D721Med (cell line): ENCODE data around the gene CSRNP3.

Source experiments
- DNase-seq: peaks from one replicate; pipeline ENCODE4 v3.0.0; 2011; ENCODE audit warnings: low spot score; ENCODE audit not compliant: insufficient read length
- FAIRE-seq: peaks from 2 replicates; lab custom pipeline; 2011; peaks lifted over from hg19 to GRCh38; lab: Jason Lieb, UNC
- TF ChIP-seq, protein P1 (sequence below): IDR thresholded peaks from 2 replicates; pipeline ENCODE4 v1.5.1; 2012; ENCODE audit warnings: mild to moderate bottlenecking, control low read depth; ENCODE audit not compliant: insufficient read depth; ENCODE audit errors: missing control alignments

The CSRNP3 gene

DNA sequence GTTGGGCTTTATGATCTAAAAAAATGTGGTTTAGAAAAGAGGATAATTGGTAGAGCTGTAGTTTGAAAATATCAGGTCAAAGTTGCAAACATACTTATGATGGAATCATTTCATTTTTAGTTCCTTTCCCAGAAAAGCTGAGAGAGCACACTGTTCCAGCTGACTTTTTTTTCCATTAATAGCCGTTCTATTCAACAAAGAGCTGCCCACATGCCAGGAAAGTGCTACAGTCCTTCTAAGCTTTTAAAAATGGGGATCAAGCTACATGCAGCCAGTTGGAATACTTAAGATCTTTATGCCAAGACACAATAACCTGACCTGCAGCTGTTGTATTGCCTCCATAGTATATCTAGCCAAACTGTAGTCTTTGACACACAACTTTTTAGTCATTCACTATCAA lies 213.0 kb downstream of the CSRNP3 start:
- FAIRE-seq (peak; percentile 32), DNase-seq (no peak)
- TF ChIP-seq, protein P1, sequence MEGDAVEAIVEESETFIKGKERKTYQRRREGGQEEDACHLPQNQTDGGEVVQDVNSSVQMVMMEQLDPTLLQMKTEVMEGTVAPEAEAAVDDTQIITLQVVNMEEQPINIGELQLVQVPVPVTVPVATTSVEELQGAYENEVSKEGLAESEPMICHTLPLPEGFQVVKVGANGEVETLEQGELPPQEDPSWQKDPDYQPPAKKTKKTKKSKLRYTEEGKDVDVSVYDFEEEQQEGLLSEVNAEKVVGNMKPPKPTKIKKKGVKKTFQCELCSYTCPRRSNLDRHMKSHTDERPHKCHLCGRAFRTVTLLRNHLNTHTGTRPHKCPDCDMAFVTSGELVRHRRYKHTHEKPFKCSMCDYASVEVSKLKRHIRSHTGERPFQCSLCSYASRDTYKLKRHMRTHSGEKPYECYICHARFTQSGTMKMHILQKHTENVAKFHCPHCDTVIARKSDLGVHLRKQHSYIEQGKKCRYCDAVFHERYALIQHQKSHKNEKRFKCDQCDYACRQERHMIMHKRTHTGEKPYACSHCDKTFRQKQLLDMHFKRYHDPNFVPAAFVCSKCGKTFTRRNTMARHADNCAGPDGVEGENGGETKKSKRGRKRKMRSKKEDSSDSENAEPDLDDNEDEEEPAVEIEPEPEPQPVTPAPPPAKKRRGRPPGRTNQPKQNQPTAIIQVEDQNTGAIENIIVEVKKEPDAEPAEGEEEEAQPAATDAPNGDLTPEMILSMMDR = no peak

DNA sequence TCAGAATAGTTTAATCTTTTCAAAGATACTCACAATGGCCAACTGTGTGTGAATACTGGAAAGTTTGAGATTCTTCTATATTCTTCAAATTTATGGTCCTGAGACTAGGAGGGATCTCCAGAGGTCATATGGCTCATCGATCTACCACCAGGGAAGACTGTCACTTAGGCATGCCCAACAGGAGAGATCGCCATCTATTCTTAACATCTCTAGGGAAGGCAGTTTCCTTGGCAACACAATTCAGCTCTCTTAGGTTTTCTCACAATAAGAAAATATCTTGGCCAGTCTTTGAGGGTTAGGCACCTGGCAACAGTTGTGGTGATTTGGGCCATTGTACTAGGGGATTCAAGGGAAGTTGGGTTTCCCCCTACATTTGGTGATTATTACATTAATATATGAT lies 217.3 kb downstream of the CSRNP3 start:
- TF ChIP-seq, protein P1 = no peak
- FAIRE-seq (no peak), DNase-seq (no peak)

DNA sequence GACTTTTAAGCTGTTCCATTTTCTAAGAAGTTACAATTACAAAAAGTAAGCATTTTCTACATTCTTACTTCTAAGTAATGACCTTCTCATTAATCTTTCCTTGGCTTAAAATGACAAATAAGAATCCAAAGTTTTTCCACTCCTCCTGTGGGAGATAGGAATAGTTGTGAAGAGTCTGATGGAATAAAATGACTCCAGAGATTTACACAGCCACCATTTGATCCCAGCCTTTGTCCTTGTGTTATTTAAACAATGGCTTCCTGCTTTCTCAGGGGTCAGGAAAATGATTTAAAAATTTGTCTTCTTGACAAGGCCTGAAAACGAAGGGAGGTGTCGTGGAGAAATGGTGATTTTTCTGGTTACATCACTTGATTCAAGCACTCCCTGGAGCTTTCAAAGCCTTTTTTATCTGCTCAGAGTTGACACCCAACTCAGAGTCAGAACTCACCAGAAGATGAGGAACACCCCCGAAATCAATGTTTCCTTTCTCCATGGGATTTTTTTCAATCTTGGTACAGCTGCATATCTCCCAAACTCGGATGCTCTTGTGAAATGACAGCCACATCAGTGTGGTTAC lies 218.0 kb downstream of the CSRNP3 start:
- TF ChIP-seq, protein P1 = no peak
- no peak for DNase-seq
- no peak for FAIRE-seq

DNA sequence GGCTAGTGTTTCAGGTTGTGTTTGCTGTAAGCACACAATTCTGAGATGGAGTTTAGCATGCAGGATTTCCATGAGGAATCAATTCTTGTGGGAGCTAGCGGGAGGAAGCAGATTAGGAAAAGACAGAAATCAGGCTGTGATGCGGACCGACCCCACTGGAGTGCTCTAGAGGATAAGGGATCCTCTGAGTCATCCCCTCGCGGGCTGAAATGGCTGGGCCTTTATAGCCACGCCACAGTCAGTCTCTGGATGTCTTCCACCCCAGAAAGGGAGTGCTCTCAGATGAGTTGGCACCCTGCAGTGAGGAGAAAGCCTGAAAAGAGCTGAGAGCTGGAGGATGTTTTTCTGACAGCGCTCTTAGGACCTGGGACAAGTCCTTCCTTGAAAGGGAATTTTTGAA lies 222.1 kb downstream of the CSRNP3 start:
- TF ChIP-seq, protein P1 = no peak
- no peak for FAIRE-seq
- no peak for DNase-seq

DNA sequence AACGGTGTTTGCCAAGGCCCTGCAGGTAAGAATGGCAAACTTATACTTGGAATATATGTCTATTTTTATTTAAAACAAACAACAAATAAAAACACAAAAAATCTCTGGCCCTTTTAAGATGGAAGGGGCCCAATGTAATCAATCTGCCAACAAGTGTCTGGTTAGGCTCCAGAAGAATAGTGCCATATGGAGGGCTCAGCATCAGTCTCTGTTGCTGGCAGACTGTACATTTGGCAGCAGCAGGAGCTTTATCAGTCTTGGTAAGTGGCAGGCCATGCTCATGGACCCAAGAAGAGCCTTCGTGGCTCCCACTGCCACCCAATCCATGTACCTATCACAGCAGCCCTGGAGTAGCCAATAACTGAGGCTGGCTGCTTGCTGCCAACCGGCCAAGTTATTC lies 223.4 kb downstream of the CSRNP3 start:
- FAIRE-seq (no peak), DNase-seq (no peak)
- TF ChIP-seq, protein P1 = no peak

DNA sequence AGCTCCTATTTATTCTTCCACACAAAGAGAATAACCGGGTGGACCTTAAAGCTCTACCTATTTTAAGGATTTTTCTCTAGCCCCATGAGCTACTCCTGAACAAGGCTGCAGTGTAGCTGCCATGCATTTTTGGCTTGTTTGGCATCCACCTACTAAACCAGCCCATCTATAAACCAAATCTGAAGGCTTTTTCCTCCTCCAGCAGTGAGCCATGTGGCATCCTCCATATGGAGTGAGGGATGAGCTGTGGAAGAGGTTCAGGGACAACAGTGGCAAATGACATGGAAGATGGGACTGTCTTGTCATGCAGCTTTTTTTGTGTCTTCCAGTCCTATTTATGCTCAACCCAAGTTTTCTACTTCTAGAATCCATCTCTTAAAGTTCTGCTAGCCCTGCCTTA lies 224.3 kb downstream of the CSRNP3 start:
- TF ChIP-seq, protein P1 = no peak
- no peak for DNase-seq
- FAIRE-seq = no peak

DNA sequence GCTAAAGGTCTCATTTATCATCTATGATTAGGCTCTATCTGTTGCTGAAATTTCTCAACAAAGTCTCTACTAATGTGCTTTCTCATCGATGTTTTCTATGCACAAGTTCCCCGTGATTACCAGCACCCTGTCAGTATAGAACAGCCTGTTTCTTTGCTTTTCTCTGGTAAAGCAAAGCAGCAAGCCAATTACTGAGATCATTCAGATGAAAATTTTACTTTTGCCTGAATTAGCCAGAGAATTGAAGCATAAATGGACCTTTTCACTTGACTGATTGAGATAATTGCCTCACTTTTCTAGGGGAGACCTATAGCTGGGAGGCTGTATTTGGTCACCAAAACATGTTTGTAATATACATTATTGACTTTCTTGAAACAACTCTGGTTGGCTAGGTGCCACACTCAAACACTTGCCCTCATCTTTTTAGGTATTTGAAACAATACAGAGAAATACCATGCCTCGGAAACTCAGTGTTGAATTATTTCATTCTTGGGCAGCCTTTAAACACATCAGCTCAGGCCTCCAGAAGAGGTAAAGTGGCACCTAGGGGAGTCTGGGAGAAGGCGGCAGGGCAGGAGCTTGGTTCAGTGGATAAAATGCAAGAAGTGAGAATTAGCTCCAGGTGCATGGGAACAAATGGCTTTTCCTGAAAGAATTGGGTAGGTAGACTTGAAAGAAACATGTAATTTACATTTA lies 228.4 kb downstream of the CSRNP3 start:
- FAIRE-seq = no peak
- no peak for DNase-seq
- TF ChIP-seq, protein P1 = no peak
